GM12801 (cell line): ENCODE data around the gene RINL.

Experiments used
- CTCF ChIP-seq: IDR thresholded peaks from one replicate; pipeline ENCODE4 v1.5.1; 2011; ENCODE audit warnings: control low read depth; ENCODE audit not compliant: insufficient read length; ENCODE audit errors: extremely low read depth

RINL gene

GRCh38 chr19:38917921-38918491, 39.9 kb upstream of the RINL start:
- TF ChIP-seq CTCF: no peak

- no peak for TF ChIP-seq CTCF
Measured at GRCh38 chr19:38917516-38917915, 39.4 kb upstream of the RINL start.

GRCh38 chr19:38915329-38916321, 37.5 kb upstream of the RINL start:
- TF ChIP-seq CTCF: no peak

- TF ChIP-seq CTCF: no peak
Measured at GRCh38 chr19:38913958-38914357, 35.9 kb upstream of the RINL start.

GRCh38 chr19:38912600-38913514, 34.8 kb upstream of the RINL start:
- no peak for TF ChIP-seq CTCF

- TF ChIP-seq CTCF: no peak
Measured at GRCh38 chr19:38911388-38912001, 33.4 kb upstream of the RINL start.
